Measurements from ENCODE around the gene TMEM182.

TMEM182 gene

DNA sequence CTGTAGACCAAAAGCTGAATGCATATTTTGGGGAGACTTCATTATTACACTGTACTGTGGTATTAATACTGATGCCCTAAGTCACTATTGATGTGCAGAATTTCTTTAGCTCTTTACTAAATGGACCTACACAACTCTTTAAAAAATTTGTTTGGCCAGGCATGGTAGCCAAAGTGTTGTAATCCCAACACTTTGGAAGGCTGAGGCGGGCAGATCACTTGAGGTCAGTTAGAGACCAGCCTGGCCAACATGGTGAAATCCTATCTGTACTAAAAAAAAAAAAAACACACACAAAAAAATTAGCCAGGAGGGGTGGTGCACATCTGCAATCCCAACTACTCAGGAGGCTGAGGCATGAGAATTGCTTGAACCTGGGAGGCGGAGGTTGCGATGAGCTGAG lies 6.4 kb downstream of the TMEM182 start:
- DNase-seq = no peak

DNA sequence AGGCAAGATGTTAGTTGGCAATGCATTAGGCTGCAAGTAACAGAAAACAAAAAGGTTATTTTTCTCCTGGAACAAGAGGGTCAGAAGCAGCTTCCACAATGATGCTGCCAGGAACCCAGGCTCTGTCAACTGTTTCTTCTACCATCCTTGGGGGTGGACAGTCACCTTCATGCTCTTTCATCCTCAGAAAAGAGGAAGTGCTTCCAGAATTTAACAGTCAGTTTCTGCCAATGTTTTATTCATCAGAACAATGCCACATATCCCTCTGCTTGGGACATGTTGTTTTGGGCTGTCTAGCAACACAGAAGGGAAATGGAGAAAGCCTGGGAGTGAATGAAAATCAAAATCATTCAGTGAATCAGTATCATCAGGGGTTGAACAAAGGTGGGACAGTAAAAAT lies 7.1 kb downstream of the TMEM182 start:
- DNase-seq = no peak

DNA sequence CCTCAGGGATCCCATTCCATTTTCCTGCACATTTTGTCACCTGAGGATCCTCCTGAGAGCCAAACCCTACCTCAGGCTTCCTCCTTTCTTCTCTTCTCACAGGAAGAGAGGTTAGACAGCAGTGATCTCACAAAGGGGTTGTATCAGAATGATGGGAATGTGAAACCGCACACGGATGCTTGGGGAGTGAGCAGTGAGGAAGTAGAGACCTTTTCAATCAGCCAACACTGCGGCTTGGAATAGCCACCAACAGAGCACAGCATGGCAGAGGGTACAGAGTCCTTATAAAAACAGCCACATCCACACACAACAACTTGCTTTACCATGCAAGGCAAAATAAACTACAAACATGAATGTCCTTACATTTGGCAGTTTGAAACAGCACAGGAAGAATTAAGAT lies 8.7 kb downstream of the TMEM182 start:
- DNase-seq = no peak

GRCh38 chr2:102771114-102771513 lies 9.3 kb downstream of the TMEM182 start:
- DNase-seq = no peak

DNA sequence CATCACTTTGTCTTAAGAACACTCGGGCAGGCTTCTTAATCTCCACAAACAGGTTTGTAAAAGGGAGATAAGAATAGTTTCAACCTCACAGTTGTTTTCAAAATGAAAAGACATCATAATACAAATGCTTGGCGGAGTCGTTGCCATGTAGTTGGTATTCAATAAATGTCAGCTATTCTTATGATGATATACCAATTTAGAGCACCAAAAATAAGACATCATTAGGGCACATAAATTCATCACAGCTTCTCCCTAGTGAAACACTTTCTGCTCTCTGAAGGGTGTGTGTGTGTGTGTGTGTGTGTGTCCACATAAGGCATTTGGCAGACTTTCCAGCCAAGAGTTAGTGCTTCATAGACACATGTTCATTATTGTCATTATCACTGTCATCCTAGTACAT lies 10.8 kb downstream of the TMEM182 start:
- DNase-seq = no peak

GRCh38 chr2:102773149-102773705 lies 11.4 kb downstream of the TMEM182 start:
- no peak for DNase-seq

GRCh38 chr2:102778260-102778659 lies 16.4 kb downstream of the TMEM182 start:
- no peak for DNase-seq

DNA sequence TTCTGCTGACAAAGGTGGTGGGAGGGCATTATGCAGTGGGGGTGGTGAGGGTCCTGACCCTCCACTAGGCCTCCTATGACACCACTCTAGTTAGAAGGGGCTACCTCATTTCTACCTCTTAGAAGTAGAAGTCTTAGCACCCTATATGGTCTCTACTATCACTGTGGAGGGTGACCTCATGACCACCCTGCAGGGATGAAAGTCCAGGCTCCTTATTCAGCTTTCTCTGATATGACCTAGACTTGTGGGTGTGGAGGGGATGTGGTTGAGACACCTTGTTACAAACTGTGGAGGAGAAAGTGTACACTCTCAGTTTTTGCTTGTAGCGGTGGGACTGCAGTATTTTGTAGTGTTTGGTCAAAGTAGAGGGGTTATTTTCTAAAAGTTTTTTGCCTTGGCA lies 18.6 kb downstream of the TMEM182 start:
- DNase-seq = no peak

- DNase-seq = no peak
Observed at GRCh38 chr2:102782187-102782586, 20.4 kb downstream of the TMEM182 start.

- no peak for DNase-seq
Observed at GRCh38 chr2:102782933-102783332, 21.1 kb downstream of the TMEM182 start.

- no peak for DNase-seq
Observed at GRCh38 chr2:102783506-102784183, 21.8 kb downstream of the TMEM182 start.

GRCh38 chr2:102784940-102785339 lies 23.1 kb downstream of the TMEM182 start:
- DNase-seq = no peak

DNA sequence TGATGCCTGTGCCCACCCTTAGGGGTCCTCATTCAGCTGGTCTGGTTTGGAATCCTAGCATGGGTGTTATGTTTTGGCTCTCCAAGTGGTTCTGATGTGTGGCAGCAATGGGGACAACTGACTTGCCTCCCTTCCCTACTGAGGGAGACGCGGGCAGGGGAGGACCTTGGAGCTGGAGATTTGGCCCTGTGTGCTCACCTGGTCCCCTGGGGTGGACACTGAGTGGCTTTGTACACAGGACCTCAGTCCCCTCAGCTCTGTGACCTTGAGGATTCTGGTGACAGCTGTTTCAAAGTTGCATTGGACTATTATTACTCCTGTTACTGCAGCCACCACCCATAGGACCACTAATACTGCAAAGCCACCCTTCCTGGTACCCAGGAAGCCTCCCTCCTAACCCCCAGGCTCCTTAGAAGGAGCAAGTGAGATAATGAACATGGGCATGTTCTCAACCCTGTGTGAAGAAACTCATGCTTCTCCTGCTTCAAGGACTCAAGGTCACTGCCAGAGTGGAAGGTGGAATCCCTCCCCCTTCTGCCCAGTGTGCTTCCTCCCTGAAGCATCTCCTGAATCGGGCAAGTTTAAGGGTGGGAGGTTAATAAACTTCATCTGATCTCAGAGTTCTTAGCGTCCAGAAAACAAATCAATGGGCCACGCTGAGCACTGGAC lies 26.5 kb downstream of the TMEM182 start:
- no peak for DNase-seq

- DNase-seq = no peak
Observed at GRCh38 chr2:102788885-102789260, 27.0 kb downstream of the TMEM182 start.

GRCh38 chr2:102789349-102790090 lies 27.7 kb downstream of the TMEM182 start:
- DNase-seq = no peak

DNA sequence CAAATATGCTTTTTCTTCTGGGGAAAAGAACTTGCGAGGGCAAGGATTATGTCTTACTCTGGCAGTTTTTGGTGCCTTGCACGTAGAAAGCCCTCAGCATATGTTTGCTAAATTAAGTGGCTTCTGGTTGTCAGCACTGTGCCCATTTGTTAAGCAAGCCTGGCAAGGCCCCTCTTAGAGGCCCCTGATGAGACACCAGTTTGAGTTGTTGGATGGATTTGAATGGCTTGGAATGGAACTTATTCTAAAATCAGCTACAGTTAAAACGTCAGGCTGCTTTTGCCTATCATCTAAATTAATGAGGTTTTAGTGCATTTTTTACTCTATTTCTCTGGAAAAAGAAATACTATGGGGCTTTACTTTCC lies 28.2 kb downstream of the TMEM182 start:
- DNase-seq = no peak

DNA sequence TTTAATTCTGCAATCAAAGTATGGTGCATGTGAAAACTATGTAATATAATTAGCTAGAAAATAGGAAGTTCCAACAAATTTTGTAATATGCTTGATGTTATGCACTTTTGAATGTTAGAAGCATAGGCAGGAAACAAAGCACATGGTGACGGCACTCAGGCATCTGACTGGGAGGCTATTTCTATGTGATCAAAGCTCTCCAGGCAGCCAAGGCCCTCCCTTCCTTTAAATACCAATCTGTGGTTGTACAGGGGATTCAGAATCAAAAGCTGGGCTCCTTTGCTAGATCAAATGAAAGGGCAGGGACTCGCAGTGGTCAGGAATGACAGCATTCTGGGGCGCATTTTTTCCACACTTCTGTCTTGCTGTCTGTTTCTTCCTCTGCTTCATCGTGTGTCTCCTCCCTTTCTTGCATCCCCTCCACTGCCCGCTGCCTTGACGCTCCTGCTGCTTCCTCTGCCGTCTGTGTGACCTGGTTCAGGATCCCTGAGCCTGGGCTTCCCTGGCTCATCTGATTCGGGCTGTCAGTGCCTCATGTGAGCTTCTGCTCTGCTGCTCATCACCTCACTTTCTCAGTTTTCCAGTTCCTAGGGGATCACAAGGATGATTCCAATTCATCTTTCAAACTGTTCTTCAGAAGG lies 30.9 kb downstream of the TMEM182 start:
- no peak for DNase-seq

GRCh38 chr2:102795641-102796040 lies 33.8 kb downstream of the TMEM182 start:
- no peak for DNase-seq

DNA sequence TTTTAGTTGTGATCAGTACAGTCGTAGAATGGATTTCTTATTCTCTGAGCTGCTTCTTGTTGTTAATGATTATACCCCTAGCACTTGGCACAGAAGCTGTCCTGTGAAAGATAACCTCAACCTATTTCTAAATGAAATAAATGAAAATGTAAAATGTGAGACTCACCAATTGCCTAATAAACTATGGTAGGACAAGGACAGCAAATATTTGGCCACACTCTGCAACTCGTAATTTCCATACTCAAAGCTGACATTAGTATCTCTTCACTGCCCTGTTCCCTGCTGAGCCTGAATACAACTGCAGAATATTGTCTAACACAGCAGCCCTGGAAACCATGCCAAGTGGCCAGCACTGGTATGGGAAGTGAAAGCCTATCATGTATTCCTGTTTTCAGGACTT lies 34.5 kb downstream of the TMEM182 start:
- no peak for DNase-seq

DNA sequence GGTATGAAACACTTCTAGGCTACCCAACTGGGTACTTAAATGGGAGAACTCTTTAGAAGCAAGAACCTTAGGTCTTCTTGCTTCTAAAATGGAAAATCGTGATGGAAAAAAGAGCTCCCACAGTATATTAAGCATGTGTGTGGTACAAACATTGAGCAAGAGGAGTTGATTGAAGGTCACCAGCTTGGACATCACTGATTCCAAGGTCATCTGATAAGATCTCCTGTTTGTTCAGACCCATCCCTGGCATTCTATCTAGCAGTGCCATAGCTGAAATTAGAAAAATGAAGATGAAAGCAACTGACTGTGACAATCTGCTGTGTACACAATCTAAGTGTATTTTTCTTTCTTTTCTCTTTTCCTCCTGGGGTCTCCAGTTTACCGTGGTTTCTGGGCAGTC lies 35.7 kb downstream of the TMEM182 start:
- no peak for DNase-seq

DNA sequence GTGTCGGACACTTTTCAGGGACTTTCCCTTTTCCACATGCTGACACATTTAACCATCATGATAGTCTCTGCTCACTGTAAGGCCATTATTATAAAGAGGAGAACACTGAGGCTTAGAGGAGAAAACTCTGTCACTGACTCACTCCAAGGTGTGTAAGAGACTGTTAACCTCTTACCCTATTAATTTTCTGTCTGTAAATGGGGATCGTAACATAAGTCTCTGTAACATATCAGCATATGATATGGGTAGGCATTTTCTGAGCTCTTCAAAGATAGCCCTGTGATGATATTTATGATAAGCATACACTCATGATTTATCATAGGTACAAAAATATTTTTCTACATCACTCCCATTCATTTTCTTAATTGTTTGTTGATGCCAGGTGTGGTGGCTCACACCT lies 36.4 kb downstream of the TMEM182 start:
- no peak for DNase-seq

DNA sequence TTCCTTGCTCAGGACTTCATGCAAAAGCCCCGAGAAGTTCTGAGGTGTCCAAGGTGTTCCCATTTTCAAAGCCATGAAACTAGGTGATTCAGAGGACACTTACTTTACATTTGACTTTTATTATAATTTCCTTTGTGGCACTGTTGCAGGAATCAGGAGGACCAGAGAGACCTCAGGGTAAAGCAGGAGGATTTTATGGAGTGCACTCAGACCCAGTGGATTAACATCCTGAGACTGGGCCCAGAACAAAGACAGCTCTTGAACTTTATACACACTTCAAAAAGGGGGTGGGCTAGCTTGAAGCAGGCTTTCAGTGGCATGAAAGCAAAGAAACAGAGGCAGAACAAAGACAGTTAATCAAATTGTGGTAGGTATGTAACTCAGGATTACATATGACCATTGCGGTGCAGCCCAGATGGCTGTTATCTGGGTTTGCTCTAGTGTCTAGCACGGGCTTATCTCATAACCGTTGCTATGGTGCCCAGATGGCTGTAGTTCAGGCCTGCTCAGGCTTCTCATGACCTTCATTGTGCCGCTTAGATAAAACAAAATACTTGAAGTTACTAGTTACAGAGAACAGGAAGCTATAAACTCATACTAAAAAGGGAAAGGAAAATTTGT lies 39.4 kb downstream of the TMEM182 start:
- no peak for DNase-seq

All from stimulated activated CD8-positive, alpha-beta memory T cell treated with anti-CD3 and anti-CD28 coated beads, Interleukin-4, amount 100 ng/mL, for 48 hours (primary cell).